ENCODE results near the gene RBM48. TPM values are rescaled to one million over a fixed set of nuclear protein-coding genes. Genes with fewer than 3 reads are reported as not detected.
"Not testable (repeated sequence)": the region's sequence is repeated elsewhere in the genome, so short reads cannot be mapped to it uniquely, and the experiment has no call there.

The RBM48 gene
- polyA plus RNA-seq, 3 donors, result 5.2 to 8.5 (median 6.1) TPM

GRCh38 chr7:92545116-92545515, 16.5 kb downstream of the RBM48 start:
- H3K4me1 ChIP-seq (ENCODE audit: control insufficient read depth in 1 of 2, insufficient read depth in 2 of 2, low read length in 2 of 2); H3K4me2 ChIP-seq (replicated peaks; ENCODE audit: extremely low read depth, low read length, poor library complexity, severe bottlenecking); H3K27me3 ChIP-seq (ENCODE audit: control insufficient read depth in 2 of 2, insufficient read depth in 2 of 2, low read length in 2 of 2); H2AFZ ChIP-seq (ENCODE audit: insufficient read depth, low read depth, low read length, poor library complexity, severe bottlenecking); H3K36me3 Mint-ChIP-seq; H3K9ac ChIP-seq (ENCODE audit: insufficient read depth, low read length, poor library complexity, severe bottlenecking); H3K27me3 Mint-ChIP-seq (ENCODE audit: low read depth in 3 of 3); H3K79me2 ChIP-seq (ENCODE audit: insufficient read depth, low read length); H3K27ac Mint-ChIP-seq; H3K4me1 Mint-ChIP-seq; DNase-seq; intact Hi-C loops (cut with micrococcal nuclease); H3K36me3 ChIP-seq (replicated peaks in 1 of 2; ENCODE audit: control insufficient read depth in 1 of 2, insufficient read depth in 2 of 2, low read length in 2 of 2); H3K27ac ChIP-seq (ENCODE audit: low read depth in 1 of 2, low read length in 2 of 2); H3K4me3 Mint-ChIP-seq; H4K20me1 ChIP-seq (ENCODE audit: insufficient read depth, low read length); H3K4me3 ChIP-seq (replicated peaks in 1 of 3; ENCODE audit: low read depth in 2 of 3, low read length in 3 of 3): not testable (repeated sequence)
- peaks cover 8 to 27% (median 17%) of the 10 kb centered on the region in 7 donors for H3K9me3 Mint-ChIP-seq
- H3K9me3 ChIP-seq (replicated peaks in 1 of 2; ENCODE audit: control insufficient read depth in 1 of 2, insufficient read depth in 1 of 2, low read length in 2 of 2), result peaks cover 0 to 17% of the 10 kb centered on the region in 2 donors
- WGBS (ENCODE audit: insufficient coverage), result 93% methylated on average over 29 of the region's 30 CpGs

GRCh38 chr7:92546856-92547497, 18.4 kb downstream of the RBM48 start:
- Mint-ChIP-seq H3K9me3 (peaks cover 8 to 27% (median 16%) of the 10 kb centered on the region in 7 donors), H3K4me1 (no peaks in the 10 kb centered on the region), H3K27me3 (ENCODE audit: low read depth in 3 of 3) (peaks cover 2 to 5% (median 2%) of the 10 kb centered on the region in 3 donors), H3K4me3 (no peak overlapping the region), H3K27ac (no peak overlapping the region), H3K36me3 (no peaks in the 10 kb centered on the region)
- Histone ChIP-seq H3K27me3 (ENCODE audit: control insufficient read depth in 2 of 2, insufficient read depth in 2 of 2, low read length in 2 of 2) (no peaks in the 10 kb centered on the region), H2AFZ (ENCODE audit: insufficient read depth, low read depth, low read length, poor library complexity, severe bottlenecking) (no peak overlapping the region), H3K79me2 (ENCODE audit: insufficient read depth, low read length) (no peaks in the 10 kb centered on the region), H3K9ac (ENCODE audit: insufficient read depth, low read length, poor library complexity, severe bottlenecking) (no peak overlapping the region), H3K4me1 (ENCODE audit: control insufficient read depth in 1 of 2, insufficient read depth in 2 of 2, low read length in 2 of 2) (no peaks in the 10 kb centered on the region), H3K4me2 (replicated peaks; ENCODE audit: extremely low read depth, low read length, poor library complexity, severe bottlenecking) (no peak overlapping the region), H3K36me3 (replicated peaks in 1 of 2; ENCODE audit: control insufficient read depth in 1 of 2, insufficient read depth in 2 of 2, low read length in 2 of 2) (no peaks in the 10 kb centered on the region), H4K20me1 (ENCODE audit: insufficient read depth, low read length) (no peaks in the 10 kb centered on the region), H3K27ac (ENCODE audit: low read depth in 1 of 2, low read length in 2 of 2) (no peak overlapping the region), H3K4me3 (replicated peaks in 1 of 3; ENCODE audit: low read depth in 2 of 3, low read length in 3 of 3) (no peak overlapping the region), H3K9me3 (replicated peaks in 1 of 2; ENCODE audit: control insufficient read depth in 1 of 2, insufficient read depth in 1 of 2, low read length in 2 of 2) (peaks cover 0 to 17% of the 10 kb centered on the region in 2 donors)
- TF ChIP-seq, protein P1, sequence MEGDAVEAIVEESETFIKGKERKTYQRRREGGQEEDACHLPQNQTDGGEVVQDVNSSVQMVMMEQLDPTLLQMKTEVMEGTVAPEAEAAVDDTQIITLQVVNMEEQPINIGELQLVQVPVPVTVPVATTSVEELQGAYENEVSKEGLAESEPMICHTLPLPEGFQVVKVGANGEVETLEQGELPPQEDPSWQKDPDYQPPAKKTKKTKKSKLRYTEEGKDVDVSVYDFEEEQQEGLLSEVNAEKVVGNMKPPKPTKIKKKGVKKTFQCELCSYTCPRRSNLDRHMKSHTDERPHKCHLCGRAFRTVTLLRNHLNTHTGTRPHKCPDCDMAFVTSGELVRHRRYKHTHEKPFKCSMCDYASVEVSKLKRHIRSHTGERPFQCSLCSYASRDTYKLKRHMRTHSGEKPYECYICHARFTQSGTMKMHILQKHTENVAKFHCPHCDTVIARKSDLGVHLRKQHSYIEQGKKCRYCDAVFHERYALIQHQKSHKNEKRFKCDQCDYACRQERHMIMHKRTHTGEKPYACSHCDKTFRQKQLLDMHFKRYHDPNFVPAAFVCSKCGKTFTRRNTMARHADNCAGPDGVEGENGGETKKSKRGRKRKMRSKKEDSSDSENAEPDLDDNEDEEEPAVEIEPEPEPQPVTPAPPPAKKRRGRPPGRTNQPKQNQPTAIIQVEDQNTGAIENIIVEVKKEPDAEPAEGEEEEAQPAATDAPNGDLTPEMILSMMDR (IDR thresholded peaks at IDR 0.05), result no peak
- intact Hi-C loops (cut with micrococcal nuclease), result no loop called here
- no peak for DNase-seq
- WGBS (ENCODE audit: insufficient coverage), result 90% methylated on average over 17 of the region's 17 CpGs
